ENCODE measurements around the gene NEGR1.

The NEGR1 gene

DNA sequence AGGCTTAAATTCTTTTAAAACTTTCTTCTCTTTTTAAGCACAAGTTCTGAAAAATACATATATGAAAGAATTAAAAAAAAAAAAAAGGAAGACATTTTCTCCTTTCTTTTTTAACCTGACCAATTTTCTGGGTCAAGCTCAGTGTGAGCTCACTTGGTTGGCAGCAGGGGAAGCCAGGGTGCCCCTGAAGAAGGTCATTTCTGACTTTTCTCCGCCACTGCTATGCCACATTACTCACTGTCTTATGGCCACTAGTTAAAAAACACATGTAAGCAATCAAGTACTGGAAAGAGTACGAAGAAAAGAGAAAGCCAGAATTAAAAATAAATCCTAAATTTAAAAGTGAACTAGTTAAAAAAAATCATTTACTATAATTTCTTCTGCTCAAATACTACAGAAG is 275.0 kb downstream of the NEGR1 start:
- peaks cover 4% of the 10 kb centered on the region for H3K4me1 Mint-ChIP-seq
- no peaks in the 10 kb centered on the region for H3K9me3 Mint-ChIP-seq
- TF ChIP-seq, protein P1, sequence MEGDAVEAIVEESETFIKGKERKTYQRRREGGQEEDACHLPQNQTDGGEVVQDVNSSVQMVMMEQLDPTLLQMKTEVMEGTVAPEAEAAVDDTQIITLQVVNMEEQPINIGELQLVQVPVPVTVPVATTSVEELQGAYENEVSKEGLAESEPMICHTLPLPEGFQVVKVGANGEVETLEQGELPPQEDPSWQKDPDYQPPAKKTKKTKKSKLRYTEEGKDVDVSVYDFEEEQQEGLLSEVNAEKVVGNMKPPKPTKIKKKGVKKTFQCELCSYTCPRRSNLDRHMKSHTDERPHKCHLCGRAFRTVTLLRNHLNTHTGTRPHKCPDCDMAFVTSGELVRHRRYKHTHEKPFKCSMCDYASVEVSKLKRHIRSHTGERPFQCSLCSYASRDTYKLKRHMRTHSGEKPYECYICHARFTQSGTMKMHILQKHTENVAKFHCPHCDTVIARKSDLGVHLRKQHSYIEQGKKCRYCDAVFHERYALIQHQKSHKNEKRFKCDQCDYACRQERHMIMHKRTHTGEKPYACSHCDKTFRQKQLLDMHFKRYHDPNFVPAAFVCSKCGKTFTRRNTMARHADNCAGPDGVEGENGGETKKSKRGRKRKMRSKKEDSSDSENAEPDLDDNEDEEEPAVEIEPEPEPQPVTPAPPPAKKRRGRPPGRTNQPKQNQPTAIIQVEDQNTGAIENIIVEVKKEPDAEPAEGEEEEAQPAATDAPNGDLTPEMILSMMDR (IDR thresholded peaks at IDR 0.05) = no peak
- DNase-seq = no peak
- no peaks in the 10 kb centered on the region for H3K27me3 Mint-ChIP-seq (ENCODE audit: low read depth, poor library complexity)
- no peak overlapping the region for H3K4me3 Mint-ChIP-seq
- H3K36me3 Mint-ChIP-seq (ENCODE audit: low read depth) = no peaks in the 10 kb centered on the region
- no peak overlapping the region for H3K27ac Mint-ChIP-seq

DNA sequence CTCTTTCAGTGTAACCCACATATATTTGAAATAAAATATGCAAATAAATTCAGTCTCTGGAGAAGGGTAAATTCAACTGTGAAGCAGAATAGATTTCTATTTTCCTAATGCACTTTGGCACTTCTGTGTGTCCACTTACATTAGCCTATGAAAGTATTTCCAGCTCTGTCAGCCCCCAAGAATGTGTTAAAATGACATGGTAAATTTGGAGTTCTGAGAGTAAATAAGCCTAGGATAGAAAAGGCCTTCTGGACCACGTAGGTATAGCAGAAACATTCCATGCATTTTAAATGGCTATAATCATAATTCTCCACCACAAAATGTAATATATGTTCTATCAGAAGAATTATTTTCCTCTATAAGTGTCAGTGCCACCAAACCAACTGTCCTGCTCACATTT is 276.2 kb downstream of the NEGR1 start:
- Mint-ChIP-seq H3K27me3 (ENCODE audit: low read depth, poor library complexity) (no peaks in the 10 kb centered on the region), H3K4me1 (peaks cover 4% of the 10 kb centered on the region), H3K9me3 (no peaks in the 10 kb centered on the region), H3K4me3 (no peak overlapping the region), H3K36me3 (ENCODE audit: low read depth) (no peaks in the 10 kb centered on the region), H3K27ac (no peak overlapping the region)
- no peak for DNase-seq
- TF ChIP-seq, protein P1 (IDR thresholded peaks at IDR 0.05) = no peak

DNA sequence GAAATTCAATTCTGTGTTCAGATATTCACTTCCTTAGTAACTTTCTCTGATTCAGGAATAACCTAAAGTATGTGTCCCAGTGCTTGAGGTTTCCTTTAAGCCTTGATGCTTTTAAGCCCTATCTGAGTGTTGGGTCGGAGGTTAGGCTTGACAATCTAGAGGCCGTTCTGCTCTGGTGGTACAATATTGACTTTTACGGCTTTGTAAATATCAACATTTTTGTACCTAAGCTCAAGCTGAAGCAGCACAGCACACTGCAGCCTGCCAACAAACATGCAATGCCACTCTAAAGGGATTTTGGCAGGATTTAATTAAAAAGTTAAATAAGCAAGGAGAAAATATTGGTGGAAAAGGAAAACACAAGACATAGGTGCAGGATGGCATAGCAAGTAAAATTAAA is 279.2 kb downstream of the NEGR1 start:
- no peaks in the 10 kb centered on the region for H3K9me3 Mint-ChIP-seq
- no peak overlapping the region for H3K27ac Mint-ChIP-seq
- H3K4me1 Mint-ChIP-seq = peaks cover 4% of the 10 kb centered on the region
- H3K27me3 Mint-ChIP-seq (ENCODE audit: low read depth, poor library complexity) = no peaks in the 10 kb centered on the region
- no peaks in the 10 kb centered on the region for H3K36me3 Mint-ChIP-seq (ENCODE audit: low read depth)
- no peak overlapping the region for H3K4me3 Mint-ChIP-seq
- TF ChIP-seq, protein P1 (IDR thresholded peaks at IDR 0.05) = no peak
- DNase-seq = no peak

DNA sequence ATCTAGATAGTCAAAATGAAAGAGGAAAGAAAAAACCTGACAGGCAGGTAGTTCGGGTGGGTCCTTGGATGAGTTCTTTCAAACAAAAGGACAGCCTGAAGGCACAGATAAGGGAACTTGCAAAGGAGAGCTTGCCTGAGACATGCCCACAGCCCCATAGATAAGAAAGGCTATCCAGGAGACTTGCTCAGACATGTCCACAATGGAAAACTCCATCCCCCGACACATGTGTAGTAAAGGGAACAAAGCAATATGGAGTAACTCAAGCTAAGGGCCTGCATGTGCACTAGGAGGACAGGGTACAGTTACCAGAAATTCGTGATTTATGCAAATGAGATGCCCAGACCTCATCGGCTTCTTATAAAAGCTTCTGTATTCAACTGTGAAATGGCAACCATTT is 281.5 kb downstream of the NEGR1 start:
- H3K27ac Mint-ChIP-seq = peak overlapping the region; percentile 72
- no peaks in the 10 kb centered on the region for H3K9me3 Mint-ChIP-seq
- DNase-seq = no peak

DNA sequence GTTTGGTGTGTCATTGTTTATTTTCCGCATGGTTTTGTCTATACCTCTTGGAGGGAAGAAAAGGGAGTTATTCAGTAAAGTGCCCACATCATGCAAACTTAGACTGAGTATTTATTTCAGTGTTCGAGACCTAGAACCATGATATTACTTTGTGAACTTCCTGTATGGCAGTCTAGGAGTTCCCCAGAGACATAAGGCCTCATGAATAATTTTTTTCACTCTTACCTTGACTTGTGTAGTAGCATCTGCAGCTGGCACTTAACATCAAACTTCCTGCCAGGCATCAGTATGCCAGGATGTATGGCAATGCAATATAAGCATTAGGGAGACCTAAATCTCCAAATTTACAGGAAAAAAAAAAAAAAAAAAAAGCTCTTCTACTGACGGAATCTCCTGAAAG is 287.7 kb downstream of the NEGR1 start:
- no peaks in the 10 kb centered on the region for H3K27me3 Mint-ChIP-seq (ENCODE audit: low read depth, poor library complexity)
- TF ChIP-seq, protein P1 (IDR thresholded peaks at IDR 0.05) = no peak
- H3K4me3 Mint-ChIP-seq = no peak overlapping the region
- no peaks in the 10 kb centered on the region for H3K4me1 Mint-ChIP-seq
- DNase-seq = no peak
- no peaks in the 10 kb centered on the region for H3K9me3 Mint-ChIP-seq
- no peak overlapping the region for H3K27ac Mint-ChIP-seq
- H3K36me3 Mint-ChIP-seq (ENCODE audit: low read depth) = no peaks in the 10 kb centered on the region

More for the DNA sequence above, 281.5 kb downstream of the NEGR1 start:
- TF ChIP-seq, protein P1 (IDR thresholded peaks at IDR 0.05) = no peak
- Mint-ChIP-seq H3K36me3 (ENCODE audit: low read depth) (no peaks in the 10 kb centered on the region), H3K27me3 (ENCODE audit: low read depth, poor library complexity) (no peaks in the 10 kb centered on the region), H3K4me3 (no peak overlapping the region), H3K4me1 (peaks cover 4% of the 10 kb centered on the region)

- Mint-ChIP-seq H3K4me3 (no peak overlapping the region), H3K27me3 (ENCODE audit: low read depth, poor library complexity) (no peaks in the 10 kb centered on the region), H3K36me3 (ENCODE audit: low read depth) (no peaks in the 10 kb centered on the region), H3K27ac (no peak overlapping the region), H3K4me1 (no peaks in the 10 kb centered on the region), H3K9me3 (no peaks in the 10 kb centered on the region)
- TF ChIP-seq, protein P1 (IDR thresholded peaks at IDR 0.05) = no peak
- DNase-seq = no peak
These were observed 295.2 kb downstream of the NEGR1 start for GRCh38 chr1:71987181-71987580.

Data from nephron progenitor cell (in vitro differentiated cells).